Ureter (tissue), 1 donor: Measurements from ENCODE around the gene LTBR. TPM values are rescaled to one million over a fixed set of nuclear protein-coding genes. Genes with fewer than 3 reads are reported as not detected.
A peak's percentile ranks its signal among the peaks of the same experiment; 100 is the strongest.

ENCODE experiments used
- DNase-seq: peaks from one replicate; pipeline ENCODE4 v3.0.0-alpha.2; 2020; ENCODE audit warnings: low spot score
- total RNA-seq: library from RNA; stranded (reverse); gene quantifications from one replicate; pipeline ENCODE4 v1.2.4, GENCODE V29; 2023
- donor health status: DM: yes; HTN: yes; CAD: no.

Gene LTBR
- total RNA-seq, 1 donor from 2014 or later, result 167 TPM

GRCh38 chr12:6367969-6368892 is 15.7 kb upstream of the LTBR start:
- DNase-seq, result no peak

- no peak for DNase-seq
These were observed 14.9 kb upstream of the LTBR start for GRCh38 chr12:6368906-6369525.

- DNase-seq, result no peak
These were observed 13.9 kb upstream of the LTBR start for GRCh38 chr12:6369916-6370575.

GRCh38 chr12:6370576-6370935 is 13.4 kb upstream of the LTBR start:
- DNase-seq, result no peak

- peak; percentile 82 for DNase-seq
These were observed 12.8 kb upstream of the LTBR start for GRCh38 chr12:6370994-6371754.

GRCh38 chr12:6372403-6373003 is 11.5 kb upstream of the LTBR start:
- peak; percentile 71 for DNase-seq

- DNase-seq, result no peak
These were observed 10.8 kb upstream of the LTBR start for GRCh38 chr12:6373022-6373787.

GRCh38 chr12:6374028-6374785 is 9.8 kb upstream of the LTBR start:
- no peak for DNase-seq

GRCh38 chr12:6374786-6375160 is 9.2 kb upstream of the LTBR start:
- no peak for DNase-seq

GRCh38 chr12:6375269-6376078 is 8.5 kb upstream of the LTBR start, which contains the start of gene SCNN1A:
SCNN1A (minus strand) TSS chr12:6375563; CDS start chr12:6374783, 780 bp downstream.
- peak; percentile 73 for DNase-seq

- DNase-seq, result peak; percentile 73
These were observed 7.7 kb upstream of the LTBR start for GRCh38 chr12:6376079-6376869.

- DNase-seq, result no peak
These were observed 6.9 kb upstream of the LTBR start for GRCh38 chr12:6376870-6377666.

GRCh38 chr12:6377667-6377994 is 6.3 kb upstream of the LTBR start:
- DNase-seq, result no peak

GRCh38 chr12:6378709-6379472 is 5.1 kb upstream of the LTBR start:
- DNase-seq, result no peak

GRCh38 chr12:6380141-6381121 is 3.5 kb upstream of the LTBR start:
- no peak for DNase-seq

GRCh38 chr12:6382371-6382770 is 1.6 kb upstream of the LTBR start:
- no peak for DNase-seq
